HepG2 (cell line): Measurements from ENCODE around the gene MGST2. TPM values are rescaled to one million over a fixed set of nuclear protein-coding genes. Genes with fewer than 3 reads are reported as not detected.

Source experiments
- ADNP ChIP-seq: sonication (generic); formaldehyde crosslinking; IDR thresholded peaks from 2 replicates; pipeline ENCODE4 v1.4.0; 2020; ENCODE audit warnings: missing genetic modification reagents
- ARID5B ChIP-seq: IDR thresholded peaks from 2 replicates; pipeline ENCODE4 v1.4.0; 2020; ENCODE audit warnings: mild to moderate bottlenecking, missing genetic modification reagents
- ATM ChIP-seq: fragments of 450-650 bp; IDR thresholded peaks from 2 replicates; pipeline ENCODE4 v1.7.1; 2017; ENCODE audit warnings: mild to moderate bottlenecking, borderline replicate concordance
- CEBPB ChIP-seq: IDR thresholded peaks from 2 replicates; pipeline ENCODE4 v1.6.1; 2011; ENCODE audit warnings: low read depth, low read length, improper control_type of control experiment, borderline replicate concordance
- CEBPG ChIP-seq: IDR thresholded peaks from 2 replicates; pipeline ENCODE4 v1.6.1; 2016
- ERF ChIP-seq: IDR thresholded peaks from 2 replicates; pipeline ENCODE4 v1.6.1; 2018; ENCODE audit warnings: missing biosample characterization, missing genetic modification reagents
- GPBP1L1 ChIP-seq: sonication (generic); formaldehyde crosslinking; IDR thresholded peaks from 2 replicates; pipeline ENCODE4 v1.5.0; 2020; ENCODE audit warnings: mild to moderate bottlenecking, missing genetic modification reagents
- GZF1 ChIP-seq: sonication (generic); formaldehyde crosslinking; IDR thresholded peaks from 2 replicates; pipeline ENCODE4 v1.5.1; 2020; ENCODE audit warnings: mild to moderate bottlenecking, missing genetic modification reagents
- KDM2A ChIP-seq: sonication (generic); formaldehyde crosslinking; IDR thresholded peaks from 2 replicates; pipeline ENCODE4 v1.4.0; 2020; ENCODE audit warnings: low read depth, missing genetic modification reagents, borderline replicate concordance
- NFYC ChIP-seq: IDR thresholded peaks from 2 replicates; pipeline ENCODE4 v1.6.1; 2016; ENCODE audit warnings: missing genetic modification reagents, missing compliant biosample characterization
- PLRG1 ChIP-seq: fragments of 450-650 bp; conservative IDR thresholded peaks from 2 replicates; pipeline ENCODE4 v1.6.1; 2016
- PREB ChIP-seq: sonication (generic); formaldehyde crosslinking; IDR thresholded peaks from 2 replicates; pipeline ENCODE4 v1.4.0; 2020; ENCODE audit warnings: missing genetic modification reagents
- RFX5 ChIP-seq: IDR thresholded peaks from 2 replicates; pipeline ENCODE4 v1.6.1; 2011; ENCODE audit warnings: low read depth, low read length, improper control_type of control experiment
- RFXANK ChIP-seq: IDR thresholded peaks from 2 replicates; pipeline ENCODE4 v1.6.1; 2016
- TCF12 ChIP-seq, 2 experiments: fragments of 450-650 bp in 1 of 2; sonication (generic) in 1 of 2; formaldehyde crosslinking in 1 of 2; IDR thresholded peaks; 2 replicates each; pipeline versions ENCODE4 v1.6.1 to v1.8.0; 2017 to 2022; ENCODE audit warnings: antibody characterized with exemption in 1 of 2, mild to moderate bottlenecking in 1 of 2, missing genetic modification reagents in 1 of 2, moderate library complexity in 1 of 2
- THAP7 ChIP-seq: sonication (generic); formaldehyde crosslinking; IDR thresholded peaks from 2 replicates; pipeline ENCODE4 v1.8.1; 2023; ENCODE audit warnings: mild to moderate bottlenecking, missing genetic modification reagents
- ZEB1 ChIP-seq: IDR thresholded peaks from 2 replicates; pipeline ENCODE4 v1.6.1; 2012; ENCODE audit warnings: mild to moderate bottlenecking, low read depth, inconsistent platforms; ENCODE audit not compliant: insufficient replicate concordance
- ZKSCAN5 ChIP-seq: sonication (generic); formaldehyde crosslinking; IDR thresholded peaks from 2 replicates; pipeline ENCODE4 v1.5.1; 2020; ENCODE audit warnings: mild to moderate bottlenecking, missing genetic modification reagents
- ZNF136 ChIP-seq: sonication (generic); formaldehyde crosslinking; IDR thresholded peaks from 2 replicates; pipeline ENCODE4 v1.8.1; 2022; ENCODE audit warnings: low read depth, mild to moderate bottlenecking, moderate library complexity, missing genetic modification reagents
- ZNF207 ChIP-seq: fragments of 450-650 bp; IDR thresholded peaks from 2 replicates; pipeline ENCODE4 v1.6.1; 2016; ENCODE audit warnings: antibody characterized with exemption, borderline replicate concordance
- ZNF569 ChIP-seq: sonication (generic); formaldehyde crosslinking; IDR thresholded peaks from 2 replicates; pipeline ENCODE4 v1.5.0; 2020; ENCODE audit warnings: mild to moderate bottlenecking, missing genetic modification reagents, moderate library complexity, borderline replicate concordance
- ZNF629 ChIP-seq: sonication (generic); formaldehyde crosslinking; conservative IDR thresholded peaks from 2 replicates; pipeline ENCODE4 v1.5.0; 2020; ENCODE audit warnings: missing genetic modification reagents
- ZNF800 ChIP-seq: sonication (generic); formaldehyde crosslinking; IDR thresholded peaks from 2 replicates; pipeline ENCODE4 v1.4.0; 2020; ENCODE audit warnings: missing genetic modification reagents
- ZNF850 ChIP-seq: sonication (generic); formaldehyde crosslinking; conservative IDR thresholded peaks from 2 replicates; pipeline ENCODE4 v1.9.0; 2021; ENCODE audit warnings: mild to moderate bottlenecking, missing genetic modification reagents
- polyA plus RNA-seq, 8 experiments: library from polyadenylated mRNA; depleted of rRNA in 3 of 8; stranded (reverse) in 7 of 8; unstranded in 1 of 8; fragments of >200 nt; fragmentation: Illumina TruSeq in 4 of 8; extraction: Trizol in 4 of 8; gene quantifications; 2 replicates each; pipeline versions ENCODE4 v1.2.1 to v1.2.3, GENCODE V29; 2011 to 2016; ENCODE audit warnings: low read depth in 4 of 8, missing spikeins in 1 of 8, mixed read lengths in 1 of 8; ENCODE audit not compliant: insufficient read depth in 1 of 8
- total RNA-seq, 5 experiments: library from RNA; depleted of rRNA; stranded (reverse); fragments of >200 nt; fragmentation: Illumina TruSeq; extraction: Trizol; gene quantifications; 2 replicates each; pipeline ENCODE4 v1.2.3, GENCODE V29; 2016; ENCODE audit warnings: low read depth in 1 of 5

MGST2 gene
- total and polyA plus RNA-seq, 2 of the 13 experiments (the other 11 are each of a cell fraction or from before 2014, with no cell fraction given), result 205 to 416 TPM

- TF ChIP-seq GPBP1L1 (CRISPR knock-in tag) (no peak), ERF (CRISPR knock-in tag) (0 out of 2 replicates have a peak, but pooled peaks have one; percentile 0), ATM (no peak), RFXANK (no peak), ZEB1 (no peak), ZNF569 (CRISPR knock-in tag) (no peak), CEBPG (CRISPR knock-in tag) (peak; percentile 69), THAP7 (CRISPR knock-in tag) (no peak), ZNF629 (CRISPR knock-in tag) (peak; percentile 42; the same call in 1 of the 2 replicates), ZNF800 (CRISPR knock-in tag) (no peak), NFYC (peak; percentile 10; the same call in 1 of the 2 replicates), ADNP (CRISPR knock-in tag) (no peak), KDM2A (CRISPR knock-in tag) (0 out of 2 replicates have a peak, but pooled peaks have one; percentile 14), GZF1 (no peak), PLRG1 (no peak), ZNF136 (CRISPR knock-in tag) (no peak), ZNF207 (no peak), ARID5B (CRISPR knock-in tag) (peak; percentile 17; the same call in 1 of the 2 replicates), PREB (CRISPR knock-in tag) (no peak), CEBPB (peak; percentile 25; the same call in 1 of the 2 replicates), RFX5 (peak; percentile 81), ZNF850 (no peak), TCF12 (IDR thresholded peaks at IDR 0.05) (no peak), TCF12 (CRISPR knock-in tag; IDR thresholded peaks at IDR 0.05) (no peak), ZKSCAN5 (CRISPR knock-in tag) (no peak)
Observed at GRCh38 chr4:139658185-139658584, 7.4 kb upstream of the MGST2 start (continued).
